GM12878 (cell line): ENCODE data around the gene ALPK1. TPM values are rescaled to one million over a fixed set of nuclear protein-coding genes. Genes with fewer than 3 reads are reported as not detected.

ENCODE experiments used
- ATAC-seq: fragments of 200-7000 bp; cut with Tn5 transposase; 3 replicates; pipeline ENCODE4 v1.9.1; 2020; ENCODE audit warnings: mild to moderate bottlenecking, moderate library complexity
- BruUV-seq: library from RNA; stranded (reverse); fragments of 400-500 nt; replicated peaks from 2 replicates; lab custom pipeline; 2021; lab: Mats Ljungman, UMichigan
- CTCF ChIA-PET: fragments of 300-600 bp; sonication (Branson Sonifier 250); formaldehyde crosslinking; extraction: SDS; loops from one replicate; lab custom pipeline; 2021; ENCODE audit warnings: inconsistent platforms; lab: Yijun Ruan, JAX
- POLR2A ChIA-PET: fragments of 350-600 bp; formaldehyde crosslinking; extraction: SDS; loops from one replicate; lab custom pipeline; 2021; ENCODE audit warnings: inconsistent platforms; lab: Charles Lee
- RAD21 ChIA-PET: fragments of 300-600 bp; sonication (Branson Sonifier 250); formaldehyde crosslinking; loops from one replicate; lab custom pipeline; 2023; ENCODE audit warnings: antibody characterized with exemption; ENCODE audit not compliant: unreplicated experiment; lab: Charles Lee
- SMC1A ChIA-PET: fragments of 300-600 bp; sonication (Branson Sonifier 250); formaldehyde crosslinking; loops from one replicate; lab custom pipeline; 2023; ENCODE audit not compliant: unreplicated experiment, uncharacterized antibody; lab: Charles Lee
- DNase-seq: peaks from one replicate; pipeline ENCODE4 v3.0.0-alpha.2; 2011; ENCODE audit warnings: low read depth, low spot score
- FAIRE-seq: peaks from 3 replicates; lab custom pipeline; 2011; peaks lifted over from hg19 to GRCh38; lab: Jason Lieb, UNC
- H2AFZ ChIP-seq: 2 replicates; pipeline ENCODE4 v1.6.0; 2011; ENCODE audit warnings: low read depth, low read length, control low read depth; ENCODE audit not compliant: control insufficient read depth
- H3K27ac ChIP-seq: 2 replicates; pipeline ENCODE4 v1.5.1; 2011; ENCODE audit warnings: control low read depth; ENCODE audit not compliant: control insufficient read depth, insufficient read depth
- H3K27me3 ChIP-seq, 2 experiments: replicated peaks in 1 of 2; 2 replicates each; pipeline versions ENCODE4 v1.6.0 to v1.6.1; 2011; ENCODE audit warnings: low read length in 1 of 2; ENCODE audit not compliant: control insufficient read depth in 2 of 2, insufficient read depth in 2 of 2
- H3K36me3 ChIP-seq, 2 experiments: 2 replicates each; pipeline ENCODE4 v1.5.1; 2011; ENCODE audit warnings: low read length in 1 of 2; ENCODE audit not compliant: control insufficient read depth in 2 of 2, insufficient read depth in 2 of 2
- H3K4me1 ChIP-seq: 2 replicates; pipeline ENCODE4 v1.6.1; 2011; ENCODE audit warnings: mild to moderate bottlenecking, low read length, moderate library complexity, mixed read lengths; ENCODE audit not compliant: control insufficient read depth, insufficient read depth
- H3K4me2 ChIP-seq: 2 replicates; pipeline ENCODE4 v1.6.0; 2011; ENCODE audit warnings: control low read depth; ENCODE audit not compliant: control insufficient read depth, insufficient read depth
- H3K4me3 ChIP-seq: fragments of 200-600 bp; sonication (generic); 2 replicates; pipeline ENCODE4 v1.5.1; 2016
- H3K79me2 ChIP-seq: 2 replicates; pipeline ENCODE4 v1.6.0; 2011; ENCODE audit warnings: low read length; ENCODE audit not compliant: control insufficient read depth, insufficient read depth
- H3K9ac ChIP-seq: 2 replicates; pipeline ENCODE4 v1.8.0; 2011; ENCODE audit warnings: low read length, control low read depth, mixed read lengths; ENCODE audit not compliant: control insufficient read depth, insufficient read depth
- H3K9me3 ChIP-seq: replicated peaks from 3 replicates; pipeline ENCODE4 v1.5.1; 2011; ENCODE audit warnings: mild to moderate bottlenecking, low read length; ENCODE audit not compliant: control insufficient read depth, insufficient read depth
- H4K20me1 ChIP-seq: 2 replicates; pipeline ENCODE4 v1.6.0; 2011; ENCODE audit not compliant: control insufficient read depth, insufficient read depth
- ATF3 ChIP-seq: IDR thresholded peaks from 2 replicates; pipeline ENCODE4 v1.6.1; 2011; ENCODE audit warnings: low read depth, mild to moderate bottlenecking, low read length, moderate library complexity, borderline replicate concordance; ENCODE audit errors: extremely low read depth
- BHLHE40 ChIP-seq, 2 experiments: fragments of 450-650 bp in 1 of 2; IDR thresholded peaks; 2 replicates each; pipeline ENCODE4 v1.6.1; 2011 to 2017; ENCODE audit warnings: low read depth in 2 of 2, borderline replicate concordance in 1 of 2, improper control_type of control experiment in 1 of 2, low read length in 1 of 2, mild to moderate bottlenecking in 1 of 2
- CEBPB ChIP-seq, 2 experiments: fragments of 150-350 bp in 1 of 2; IDR thresholded peaks; 2 replicates each; pipeline ENCODE4 v1.6.1; 2012 to 2014; ENCODE audit warnings: low read depth in 2 of 2, low read length in 2 of 2, borderline replicate concordance in 1 of 2, inconsistent platforms in 1 of 2
- CREM ChIP-seq: IDR thresholded peaks from 2 replicates; pipeline ENCODE4 v1.6.1; 2014; ENCODE audit warnings: antibody characterized with exemption, low read depth
- ETV6 ChIP-seq, 2 experiments: fragments of 450-650 bp in 1 of 2; IDR thresholded peaks in 1 of 2; conservative IDR thresholded peaks in 1 of 2; 2 replicates each; pipeline ENCODE4 v1.6.1; 2014; ENCODE audit warnings: antibody characterized with exemption in 1 of 2, borderline replicate concordance in 1 of 2, low read depth in 1 of 2, mild to moderate bottlenecking in 1 of 2, moderate library complexity in 1 of 2
- EZH2 ChIP-seq: IDR thresholded peaks from 2 replicates; pipeline ENCODE4 v1.6.1; 2012; ENCODE audit warnings: low read depth, mild to moderate bottlenecking, control low read depth, inconsistent platforms, low read length, borderline replicate concordance; ENCODE audit not compliant: control insufficient read depth
- HDGF ChIP-seq: fragments of 450-650 bp; IDR thresholded peaks from 2 replicates; pipeline ENCODE4 v1.6.1; 2016; ENCODE audit warnings: antibody characterized with exemption
- KAT2A ChIP-seq: conservative IDR thresholded peaks from 2 replicates; pipeline ENCODE4 v1.6.1; 2011; ENCODE audit warnings: low read depth, low read length; ENCODE audit not compliant: control insufficient read depth
- MEF2B ChIP-seq: fragments of 450-650 bp; IDR thresholded peaks from 2 replicates; pipeline ENCODE4 v1.6.1; 2018; ENCODE audit warnings: mild to moderate bottlenecking, moderate library complexity; ENCODE audit not compliant: partially characterized antibody, poor library complexity, severe bottlenecking
- NFYB ChIP-seq: IDR thresholded peaks from 2 replicates; pipeline ENCODE4 v1.6.1; 2011; ENCODE audit warnings: low read depth, mild to moderate bottlenecking, low read length, improper control_type of control experiment, moderate library complexity; ENCODE audit not compliant: insufficient read depth
- POLR2A ChIP-seq: IDR thresholded peaks from 2 replicates; pipeline ENCODE4 v1.6.1; 2011; ENCODE audit warnings: low read depth, mild to moderate bottlenecking, low read length
- POLR2AphosphoS2 ChIP-seq: IDR thresholded peaks from 2 replicates; pipeline ENCODE4 v1.6.1; 2011; ENCODE audit warnings: low read depth, mild to moderate bottlenecking, low read length, improper control_type of control experiment, moderate library complexity
- POLR2AphosphoS5 ChIP-seq: IDR thresholded peaks from 2 replicates; pipeline ENCODE4 v1.6.1; 2011; ENCODE audit warnings: mild to moderate bottlenecking, low read length, inconsistent platforms
- REST ChIP-seq: IDR thresholded peaks from 2 replicates; pipeline ENCODE4 v1.6.1; 2012; ENCODE audit warnings: mild to moderate bottlenecking, low read depth, low read length
- SIN3A ChIP-seq: IDR thresholded peaks from 2 replicates; pipeline ENCODE4 v1.6.1; 2012; ENCODE audit warnings: low read depth, low read length, improper control_type of control experiment
- SMAD5 ChIP-seq: IDR thresholded peaks from 2 replicates; pipeline ENCODE4 v1.6.1; 2016; ENCODE audit warnings: antibody characterized with exemption, low read depth
- STAT3 ChIP-seq: IDR thresholded peaks from 2 replicates; pipeline ENCODE4 v1.6.1; 2011; ENCODE audit warnings: low read depth, low read length, improper control_type of control experiment
- WGBS: methylation state at CpG from one replicate; pipeline ENCODE4 v1.1.6; 2016; ENCODE audit warnings: low lambda C conversion rate; ENCODE audit not compliant: insufficient replicate concordance, insufficient coverage; ENCODE audit errors: missing lambda C conversion rate; 5-methylcytosine and 5-hydroxymethylcytosine counted together
- in situ Hi-C: fragments of 300-500 bp; cut with MboI; formaldehyde crosslinking; loops from 9 replicates; pipeline ENCODE4 v1.14.3; 2018; ENCODE audit warnings: mixed read lengths
- intact Hi-C: fragments of 100-400 bp; cut with micrococcal nuclease; formaldehyde crosslinking; loops from one replicate; pipeline ENCODE4 v1.14.2; 2022; ENCODE audit not compliant: unreplicated experiment
- polyA plus RNA-seq, 11 experiments: library from polyadenylated mRNA; depleted of rRNA in 4 of 11; unstranded in 6 of 11; stranded (reverse) in 5 of 11; fragments of >200 nt; fragmentation: Nextera tagmentation in 4 of 11; fragmentation: Illumina TruSeq in 1 of 11; extraction: Ambion mirVana in 4 of 11; extraction: Trizol in 1 of 11; gene quantifications; 1 replicate in 1 of 11; 2 replicates in 10 of 11; pipeline versions ENCODE4 v1.2.1 to v1.2.3, GENCODE V29; 2011 to 2016; ENCODE audit warnings: inconsistent platforms in 2 of 11, missing spikeins in 2 of 11, low read depth in 1 of 11
- total RNA-seq, 4 experiments: library from RNA; depleted of rRNA in 3 of 4; stranded (reverse); fragments of >200 nt in 3 of 4; fragmentation: Illumina TruSeq in 1 of 4; extraction: Trizol in 1 of 4; gene quantifications; 2 replicates each; pipeline versions ENCODE4 v1.2.1 to v1.2.3, GENCODE V29; 2013 to 2021

ALPK1 gene
- total and polyA plus RNA-seq, 10 of the 15 experiments (the other 5 are each of a cell fraction or from before 2014, with no cell fraction given): 8.5 to 32.3 (median 22.6) TPM

GRCh38 chr4:112287258-112287989 is 9.7 kb upstream of the ALPK1 start:
- SMC1A ChIA-PET: interaction anchor here (0.6 to 22.9 kb wide), 13 partner anchors 8 to 230 kb away, joined by 3 to 247 read pairs (median 10); partner anchors contain the start of gene ALPK1
- H3K9ac ChIP-seq: peak overlapping the region; percentile 99
- POLR2A ChIA-PET: interaction anchor here (1.1 to 7.2 kb wide), 12 partner anchors 8 to 229 kb away, joined by 3 to 61 read pairs (median 16); partner anchors contain the start of genes ALPK1, AP1AR and NEUROG2
- ATAC-seq (peak; percentile 17), FAIRE-seq (peak; percentile 23), DNase-seq (no peak)
- H3K4me1 ChIP-seq: peaks cover 24% of the 10 kb centered on the region
- WGBS: 0% methylated on average over 8 of the region's 8 CpGs
- no peaks in the 10 kb centered on the region for H3K27me3 ChIP-seq
- peak overlapping the region; percentile 80 for H3K4me3 ChIP-seq
- no peaks in the 10 kb centered on the region; the same call in 2 of the 3 replicates for H3K9me3 ChIP-seq
- peaks cover 0 to 2% of the 10 kb centered on the region in 2 experiments; a peak in 1 of 4 replicates for H3K36me3 ChIP-seq
- CTCF ChIA-PET: interaction anchor here (0.6 to 4.8 kb wide), 17 partner anchors 9 to 237 kb away, joined by 3 to 27 read pairs (median 6); partner anchors contain the start of genes ALPK1 and NEUROG2
- peak overlapping the region; percentile 45 for H2AFZ ChIP-seq
- peaks cover 69% of the 10 kb centered on the region for H3K79me2 ChIP-seq
- no TSS peak for BruUV-seq
- in situ Hi-C loops (no loop called here), intact Hi-C loops (loop anchor here (5.0 to 10.0 kb wide), 2 partner anchors 450 to 1477 kb away; partner anchors contain the start of gene CAMK2D)
- peak overlapping the region; percentile 94 for H3K4me2 ChIP-seq
- RAD21 ChIA-PET: interaction anchor here (0.8 to 14.1 kb wide), 16 partner anchors 8 to 327 kb away, joined by 3 to 151 read pairs (median 4); partner anchors contain the start of genes ALPK1, AP1AR and NEUROG2
- peaks cover 3% of the 10 kb centered on the region; the same call in 1 of the 2 replicates for H4K20me1 ChIP-seq
- peak overlapping the region; percentile 99 for H3K27ac ChIP-seq
- TF ChIP-seq EZH2 (no peak), STAT3 (peak; percentile 89; the same call in 1 of the 2 replicates), ATF3 (no peak), CEBPB (IDR thresholded peaks at IDR 0.05; ENCODE audit: borderline replicate concordance in 1 of 2, low read depth in 2 of 2, low read length in 2 of 2) (no peak), CREM (peak; percentile 14; the same call in 1 of the 2 replicates), SIN3A (peak; percentile 57; the same call in 1 of the 2 replicates), POLR2A (peak; percentile 84), BHLHE40 (IDR thresholded peaks at IDR 0.05; ENCODE audit: borderline replicate concordance in 1 of 2, low read depth in 2 of 2, low read length in 1 of 2) (0 out of 4 replicates have a peak, but pooled peaks of 1 of the 2 experiments have one; percentile 37), HDGF (peak; percentile 28; the same call in 1 of the 2 replicates), KAT2A (no peak), REST (no peak), MEF2B (peak; percentile 12), ETV6 (conservative IDR thresholded peaks at IDR 0.05 in 1 of 2, IDR thresholded peaks at IDR 0.05 in 1 of 2; ENCODE audit: borderline replicate concordance in 1 of 2, low read depth in 1 of 2) (0 out of 4 replicates have a peak, but pooled peaks of 1 of the 2 experiments have one; percentile 8), NFYB (peak; percentile 48; the same call in 1 of the 2 replicates), POLR2AphosphoS2 (peak; percentile 35; the same call in 1 of the 2 replicates), POLR2AphosphoS5 (peak; percentile 89), SMAD5 (0 out of 2 replicates have a peak, but pooled peaks have one; percentile 49)
